Stimulated activated CD4-positive, alpha-beta T cell treated with anti-CD3 and anti-CD28 coated beads, Interleukin-1b, Interleukin-23, amount 100 ng/mL, for 1 hour (primary cell): ENCODE data around the gene EME2.

Source experiments
- DNase-seq, 2 donors: peaks; one replicate each; pipeline ENCODE4 v3.0.0-alpha.2; 2020; ENCODE audit warnings: low read depth in 2 of 2

Gene EME2

GRCh38 chr16:1778200-1779179, 5.9 kb downstream of the EME2 start:
- DNase-seq: no peak

DNA sequence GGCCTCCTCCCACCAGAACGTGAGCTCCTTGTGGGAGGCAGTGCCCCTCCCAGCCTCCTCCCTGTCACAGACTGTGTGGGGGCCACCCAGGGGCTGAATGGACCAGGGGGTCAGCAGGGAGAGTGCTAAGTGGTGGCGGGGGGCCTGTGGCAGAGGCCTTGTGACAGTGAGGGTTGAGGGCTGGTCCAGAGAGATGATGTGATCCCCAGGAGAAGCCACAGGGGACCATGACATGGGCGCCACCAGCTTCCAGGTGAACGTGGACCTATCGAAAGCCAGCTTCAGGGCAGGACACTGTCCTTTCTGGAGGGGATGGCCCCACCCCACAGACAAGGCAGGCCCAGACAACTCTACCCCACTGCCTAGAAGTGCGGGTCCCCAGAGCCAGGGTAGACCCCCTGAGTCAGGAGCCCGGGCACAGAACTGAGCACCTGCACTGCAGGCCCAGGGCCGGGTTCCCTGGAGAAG, 6.7 kb downstream of the EME2 start:
- no peak for DNase-seq

- no peak for DNase-seq
Observed at GRCh38 chr16:1779741-1780676, 7.4 kb downstream of the EME2 start.

DNA sequence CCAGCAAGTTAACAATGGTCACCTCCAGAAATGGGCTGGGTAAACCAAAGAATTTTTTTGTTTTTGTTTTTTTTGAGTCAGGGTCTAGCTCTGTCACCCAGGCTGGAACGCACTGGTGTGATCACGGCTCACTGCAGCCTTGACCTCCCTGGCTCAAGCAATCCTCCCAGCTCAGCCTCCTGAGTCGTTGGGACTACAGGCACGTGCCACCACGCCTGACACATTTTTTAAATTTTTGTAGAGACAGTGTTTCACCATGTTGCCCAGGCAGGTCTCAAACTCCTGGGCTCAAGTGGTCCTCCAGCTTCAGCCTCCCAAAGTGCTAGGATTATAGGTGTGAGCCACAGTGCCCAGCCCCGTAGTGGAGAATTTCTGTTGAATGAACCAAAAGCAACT, 8.1 kb downstream of the EME2 start:
- no peak for DNase-seq

- DNase-seq: no peak
Observed at GRCh38 chr16:1781254-1781653, 8.6 kb downstream of the EME2 start.

DNA sequence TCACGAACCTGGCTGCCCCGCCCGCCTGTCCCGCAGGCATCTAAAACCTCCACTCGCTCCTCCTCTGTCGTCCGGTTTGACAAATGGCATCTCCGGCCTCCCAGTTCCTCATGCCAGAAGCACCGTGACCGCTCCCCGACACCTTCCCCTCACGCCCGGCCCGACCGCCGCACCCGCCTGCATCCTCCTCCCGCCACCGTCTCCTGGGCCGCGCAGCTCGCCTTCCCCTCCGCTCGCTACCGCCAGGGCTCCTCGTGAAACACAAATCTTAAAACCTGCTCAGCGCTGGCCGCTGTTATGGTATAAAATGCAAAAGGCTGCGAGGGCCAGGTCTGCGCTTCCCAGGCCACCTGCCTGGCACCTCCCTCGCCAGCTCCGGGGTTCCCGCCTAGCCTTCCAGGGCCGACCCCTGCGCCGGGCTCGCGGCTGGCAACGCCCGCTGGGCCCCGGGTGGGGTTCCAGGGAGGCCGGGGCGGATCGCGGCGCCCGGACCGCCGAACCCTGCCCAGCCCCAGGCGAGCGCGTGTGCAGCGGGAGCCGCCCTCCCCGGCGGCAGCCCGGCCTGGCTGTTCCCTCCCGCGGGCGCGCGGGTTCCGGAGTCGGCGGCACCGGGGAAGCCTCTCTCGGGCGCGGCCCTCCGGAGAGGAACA, 9.3 kb downstream of the EME2 start:
- DNase-seq: no peak

- DNase-seq: peak; percentile 82 to 94
Observed at GRCh38 chr16:1782408-1783264, 10.0 kb downstream of the EME2 start, which contains the start of the genes NUBP2 and SPSB3. TSS of gene NUBP2 (plus strand) at chr16:1782960. CDS start at chr16:1783021, 61 bp downstream. TSS of gene SPSB3 (minus strand) at chr16:1782571. CDS start at chr16:1781483, 1,088 bp downstream.

DNA sequence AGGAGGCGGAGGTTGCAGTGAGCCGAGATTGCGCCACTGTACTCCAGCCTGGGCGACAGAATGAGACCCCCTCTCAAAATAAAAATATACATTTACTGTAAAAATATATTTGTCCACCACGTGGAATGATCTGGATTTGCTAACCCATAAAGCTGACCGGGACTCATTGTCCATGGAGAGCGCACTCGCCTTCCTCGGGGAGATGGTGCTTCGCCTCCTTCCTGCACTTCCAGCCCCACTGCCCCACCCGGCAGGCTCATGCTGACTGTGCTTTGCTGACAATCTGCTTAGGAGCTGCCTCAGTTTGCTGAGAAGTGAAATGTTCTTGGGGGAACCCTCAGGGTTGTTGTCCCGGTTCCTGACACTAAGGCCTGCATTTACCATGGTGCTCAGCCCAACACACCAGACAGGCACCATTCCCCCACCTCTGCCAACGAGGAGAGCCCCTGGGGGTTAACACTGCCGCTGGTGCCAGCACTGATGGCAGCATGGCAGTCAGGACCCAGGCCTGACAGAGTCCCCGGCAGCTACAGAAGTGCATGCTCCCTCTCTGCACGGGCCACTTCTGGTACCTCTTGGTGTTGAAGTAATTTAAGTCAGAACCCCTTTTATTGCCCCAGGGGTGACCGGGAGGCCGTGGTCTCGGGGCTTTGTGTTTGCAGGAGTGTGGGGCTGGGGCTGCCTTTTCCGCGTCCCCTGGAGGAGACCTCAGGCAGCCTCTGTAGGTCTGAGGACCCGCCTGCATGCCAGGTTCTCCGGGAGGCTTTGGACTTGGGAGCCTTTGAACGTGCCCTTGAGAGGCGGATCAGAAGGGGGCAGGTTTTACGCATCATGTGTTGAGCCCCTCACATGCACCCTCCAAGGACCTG, 12.6 kb downstream of the EME2 start:
- DNase-seq: no peak

GRCh38 chr16:1785846-1786170, 13.2 kb downstream of the EME2 start:
- no peak for DNase-seq

- DNase-seq: no peak
Observed at GRCh38 chr16:1786242-1787055, 13.8 kb downstream of the EME2 start.

GRCh38 chr16:1787056-1787321, 14.4 kb downstream of the EME2 start:
- no peak for DNase-seq

GRCh38 chr16:1787322-1788094, 14.9 kb downstream of the EME2 start:
- DNase-seq: no peak

- no peak for DNase-seq
Observed at GRCh38 chr16:1788095-1788707, 15.6 kb downstream of the EME2 start.

GRCh38 chr16:1788708-1789100, 16.1 kb downstream of the EME2 start:
- DNase-seq: no peak

GRCh38 chr16:1789643-1790045, 17.0 kb downstream of the EME2 start:
- no peak for DNase-seq

DNA sequence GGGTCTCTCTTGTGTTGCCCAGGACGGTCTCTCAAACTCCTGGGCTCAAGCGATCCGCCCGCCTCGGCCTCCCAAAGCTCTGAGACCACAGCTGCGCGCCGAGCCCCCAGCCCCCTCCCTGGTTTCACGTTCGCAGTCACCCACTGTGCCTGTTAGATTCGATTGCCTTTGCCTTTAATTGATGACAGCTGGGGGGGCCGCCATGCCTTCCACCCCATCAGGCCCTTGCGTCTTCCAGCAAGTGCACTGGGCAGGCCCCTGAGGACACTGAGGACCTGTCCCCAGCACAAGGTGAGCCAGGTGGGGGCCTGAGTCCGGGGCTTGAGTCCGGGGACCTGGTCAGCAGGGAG, 17.6 kb downstream of the EME2 start:
- DNase-seq: no peak

DNA sequence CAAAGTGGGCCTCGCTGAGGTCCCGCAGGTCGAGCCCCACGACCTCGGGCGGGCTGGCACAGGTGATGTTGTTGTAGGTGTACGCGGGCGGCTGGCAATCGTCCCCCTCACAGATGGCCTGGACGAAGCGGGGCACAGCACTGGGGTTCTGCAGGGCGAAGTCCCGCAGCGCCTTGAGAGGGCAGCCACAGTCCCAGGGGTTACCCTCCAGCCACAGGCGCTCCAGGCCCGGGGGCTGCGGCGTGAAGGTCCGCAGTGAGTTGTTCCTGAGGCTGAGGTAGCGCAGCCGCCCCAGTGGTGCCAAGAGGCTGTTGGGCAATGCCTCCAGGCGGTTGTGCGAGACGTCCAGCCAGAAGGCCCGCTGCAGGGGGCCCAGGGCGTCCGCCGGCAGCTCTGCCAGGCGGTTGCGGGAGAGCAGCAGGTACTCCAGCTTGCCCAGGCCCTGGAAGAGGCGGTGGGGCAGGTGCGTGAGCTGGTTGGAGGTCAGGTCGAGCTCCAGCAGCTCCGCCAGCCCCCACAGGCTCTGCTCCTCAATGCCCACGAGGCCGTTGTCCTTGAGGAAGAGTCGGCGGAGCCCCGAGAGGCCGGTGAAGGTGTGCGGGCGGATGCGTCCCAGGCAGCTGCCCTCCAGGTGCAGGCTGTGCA, 18.1 kb downstream of the EME2 start:
- no peak for DNase-seq
